Transverse colon (tissue), 4 donors: Measurements from ENCODE around the gene FAM83F.

ENCODE experiments used
- CTCF ChIP-seq, 5 experiments: fragments of 200-600 bp in 3 of 5; fragments of 450-650 bp in 2 of 5; sonication (generic) in 3 of 5; IDR thresholded peaks; 1 replicate in 2 of 5; 2 replicates in 3 of 5; pipeline ENCODE4 v1.5.1; 2016 to 2017; ENCODE audit warnings: antibody characterized with exemption in 5 of 5, inconsistent platforms in 3 of 5, mild to moderate bottlenecking in 2 of 5, moderate library complexity in 1 of 5
- EP300 ChIP-seq: sonication (generic); formaldehyde crosslinking; IDR thresholded peaks from one replicate; pipeline ENCODE4 v1.6.1; 2017; ENCODE audit warnings: antibody characterized with exemption, low read depth
- POLR2A ChIP-seq: fragments of 450-650 bp; IDR thresholded peaks from one replicate; pipeline ENCODE4 v1.6.1; 2016; ENCODE audit warnings: antibody characterized with exemption, mild to moderate bottlenecking, moderate library complexity
- POLR2AphosphoS5 ChIP-seq, 3 donors: sonication (generic); formaldehyde crosslinking; IDR thresholded peaks; one replicate each; pipeline ENCODE4 v1.6.1; 2016; ENCODE audit warnings: antibody characterized with exemption in 3 of 3

DNA sequence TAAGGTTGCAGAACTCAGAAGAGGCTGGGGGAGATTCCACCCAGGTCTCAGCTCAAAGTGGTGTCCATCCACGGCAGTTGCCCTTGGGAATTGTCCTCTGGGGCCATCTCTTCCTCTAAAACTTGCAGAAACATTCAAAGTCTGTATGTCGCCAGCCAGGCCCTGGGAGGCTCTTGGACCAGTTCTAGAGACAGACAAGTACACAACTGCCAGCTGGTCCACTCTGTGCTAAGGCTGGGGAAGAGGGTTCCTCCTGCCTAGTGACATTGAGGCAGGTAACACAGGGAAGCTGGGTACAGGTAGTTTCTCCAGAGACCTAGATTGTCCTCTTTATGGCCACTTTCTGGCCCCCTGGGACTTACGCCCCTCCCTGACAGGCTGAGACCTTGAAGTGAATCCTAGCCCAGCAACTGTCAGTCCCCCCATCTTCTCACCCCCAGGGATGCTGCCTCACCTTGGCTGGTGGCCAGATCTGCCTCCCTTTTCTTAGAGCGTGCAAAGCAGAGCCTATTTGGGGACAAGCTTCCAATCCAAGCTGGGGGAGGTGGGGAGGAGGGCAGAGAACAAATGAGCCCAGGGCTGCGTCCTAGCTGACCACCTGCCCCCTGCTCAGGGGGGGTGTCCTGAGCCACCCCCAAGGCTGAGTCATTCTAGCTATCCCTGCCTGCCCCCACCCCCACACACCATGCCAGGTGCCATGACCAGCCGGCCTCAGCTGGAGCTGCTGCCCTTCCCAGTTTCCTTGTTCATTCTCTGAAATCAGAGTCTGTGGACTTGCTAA lies 8.4 kb downstream of the FAM83F start:
- no peak for TF ChIP-seq CTCF (IDR thresholded peaks at IDR 0.05)
- no peak for TF ChIP-seq POLR2AphosphoS5 (IDR thresholded peaks at IDR 0.05)
- no peak for TF ChIP-seq EP300
- TF ChIP-seq POLR2A = no peak
